GM18502 (cell line): Measurements from ENCODE around the gene DLX4.

Experiments
- ATAC-seq: cut with Tn5 transposase; IDR thresholded peaks from one replicate; pipeline ENCODE4 v1.9.1; 2021; ENCODE audit warnings: mild to moderate bottlenecking; ENCODE audit not compliant: unreplicated experiment, poor library complexity

DLX4 gene

DNA sequence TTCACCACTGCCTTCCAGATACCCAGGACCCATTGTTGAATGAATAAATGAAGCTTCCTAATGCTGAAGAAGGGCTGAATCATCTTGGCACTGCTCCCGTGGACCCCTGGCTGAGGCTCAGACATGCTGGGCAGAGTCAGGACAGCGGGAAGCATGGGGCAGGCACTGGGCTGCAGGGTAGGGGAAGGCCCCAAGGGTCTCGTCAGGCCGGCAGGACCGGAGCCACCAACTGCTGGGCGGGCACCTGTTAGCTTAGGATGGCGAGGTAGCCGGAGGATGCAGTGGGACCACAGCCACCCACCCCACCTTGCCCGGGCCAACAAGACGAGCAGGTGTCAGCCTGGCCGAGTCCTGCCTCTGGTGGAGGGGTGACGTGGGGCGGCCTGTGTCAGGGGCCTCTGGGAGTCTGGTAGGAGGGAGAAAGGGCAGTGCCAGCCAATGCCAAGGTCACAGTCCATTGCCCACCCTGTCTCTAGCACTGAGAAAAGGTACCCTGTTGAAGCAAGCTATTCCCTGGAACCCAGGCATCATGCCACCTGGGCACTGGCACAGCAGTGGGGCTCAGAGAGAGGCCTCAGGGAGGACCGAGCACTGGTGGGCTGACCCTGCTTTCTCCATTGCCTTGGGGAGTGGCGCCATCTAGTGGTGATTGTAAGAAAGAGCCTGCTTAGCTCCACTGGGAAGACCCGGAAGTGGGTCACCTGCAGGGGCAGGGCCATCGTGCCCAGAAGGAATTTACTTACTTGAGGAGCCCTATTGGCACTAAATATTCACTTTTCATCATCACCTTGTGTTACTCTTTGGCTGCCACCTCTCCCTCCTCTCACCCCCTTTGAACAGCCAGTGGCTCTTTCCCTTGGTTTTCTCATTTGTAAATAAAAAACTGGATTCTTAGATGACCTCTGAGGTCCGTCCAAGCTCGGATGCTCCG lies 29.0 kb downstream of the DLX4 start:
- ATAC-seq: no peak

DNA sequence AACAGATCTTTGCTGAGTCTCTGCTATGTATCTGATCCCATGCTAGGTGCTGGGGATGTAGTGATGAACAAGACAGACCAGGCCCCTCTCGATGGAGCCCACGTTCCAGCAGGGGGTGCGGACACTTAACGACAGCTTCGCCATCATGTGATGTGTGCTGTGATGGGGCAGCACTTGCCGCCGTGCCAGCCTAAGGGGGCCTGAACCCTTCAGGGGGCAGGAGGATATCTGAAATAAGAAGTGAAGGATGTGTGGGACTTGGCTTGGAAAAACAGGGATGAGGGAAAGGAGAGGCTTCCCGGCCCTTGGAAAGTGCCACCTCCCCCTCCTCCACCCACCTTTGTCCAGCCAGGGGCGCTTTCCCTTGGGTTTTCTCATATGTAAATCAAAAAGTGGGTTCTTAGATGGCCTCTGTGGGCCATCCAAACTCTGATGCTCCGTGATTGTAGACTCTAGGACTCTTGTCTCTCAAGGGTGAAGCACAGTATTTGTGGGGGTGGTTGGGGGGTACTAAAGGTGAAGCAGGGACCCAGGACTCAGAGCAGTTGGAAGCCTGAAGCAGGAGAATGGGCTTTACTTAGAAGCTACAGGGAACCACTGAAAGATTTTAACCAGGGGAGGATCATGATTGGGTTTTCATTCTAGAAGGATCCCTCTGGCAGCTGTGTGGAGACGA lies 30.0 kb downstream of the DLX4 start:
- no peak for ATAC-seq

DNA sequence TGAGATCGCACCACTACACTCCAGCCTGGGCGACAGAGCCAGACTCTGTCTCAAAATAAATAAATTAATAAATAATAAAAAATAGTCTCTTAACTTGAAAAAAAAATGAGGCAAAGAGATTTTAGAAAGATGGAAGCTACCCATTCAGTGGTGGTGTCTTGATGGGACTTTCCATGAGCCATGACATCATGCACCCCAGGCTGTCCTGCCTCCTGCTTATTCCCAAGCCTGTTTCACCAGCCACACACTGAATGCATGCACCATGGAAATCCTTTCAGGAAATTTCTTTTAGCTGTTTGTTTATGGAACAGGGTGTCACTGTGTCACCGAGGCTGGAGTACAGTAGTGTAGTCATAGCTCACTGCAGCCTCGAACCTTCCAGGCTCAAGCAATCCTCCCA lies 34.9 kb downstream of the DLX4 start:
- no peak for ATAC-seq

DNA sequence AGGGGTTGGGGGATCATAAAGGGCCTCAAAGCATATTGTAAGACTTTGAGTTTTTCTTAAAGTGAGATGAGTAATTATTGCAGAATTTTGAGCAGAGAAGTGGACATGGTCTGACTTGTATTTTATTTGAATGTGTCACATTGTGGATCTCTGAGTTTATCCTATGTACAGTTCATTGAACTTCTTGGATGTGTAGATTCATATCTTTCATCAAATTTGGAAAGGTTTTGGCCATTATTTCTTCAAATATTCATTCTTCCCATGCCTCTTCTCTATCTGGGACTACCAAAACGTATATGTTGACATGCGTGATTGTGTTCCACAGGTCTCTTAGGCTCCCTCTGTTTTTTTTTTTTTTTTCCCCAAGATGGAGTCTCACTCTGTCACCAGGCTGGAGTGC lies 40.3 kb downstream of the DLX4 start:
- no peak for ATAC-seq

DNA sequence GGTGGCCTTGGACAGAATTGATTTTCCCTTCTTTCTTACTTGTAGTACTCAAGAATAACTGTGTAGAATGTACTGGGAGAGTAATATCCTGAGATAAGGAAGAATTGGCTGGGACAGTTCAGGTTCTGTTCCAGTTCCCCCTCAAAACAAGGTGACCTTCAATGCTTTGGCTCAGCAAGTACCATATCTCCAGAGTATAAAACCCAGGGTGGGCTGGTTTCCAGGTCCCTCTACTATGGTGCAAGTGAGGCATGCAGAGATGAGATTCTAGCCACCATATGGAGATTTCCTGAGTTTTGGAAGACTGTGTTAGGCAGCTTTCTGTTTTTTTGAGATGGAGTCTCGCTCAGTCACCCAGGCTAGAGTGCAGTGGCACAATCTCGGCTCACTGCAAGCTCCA lies 44.1 kb downstream of the DLX4 start:
- ATAC-seq: no peak

DNA sequence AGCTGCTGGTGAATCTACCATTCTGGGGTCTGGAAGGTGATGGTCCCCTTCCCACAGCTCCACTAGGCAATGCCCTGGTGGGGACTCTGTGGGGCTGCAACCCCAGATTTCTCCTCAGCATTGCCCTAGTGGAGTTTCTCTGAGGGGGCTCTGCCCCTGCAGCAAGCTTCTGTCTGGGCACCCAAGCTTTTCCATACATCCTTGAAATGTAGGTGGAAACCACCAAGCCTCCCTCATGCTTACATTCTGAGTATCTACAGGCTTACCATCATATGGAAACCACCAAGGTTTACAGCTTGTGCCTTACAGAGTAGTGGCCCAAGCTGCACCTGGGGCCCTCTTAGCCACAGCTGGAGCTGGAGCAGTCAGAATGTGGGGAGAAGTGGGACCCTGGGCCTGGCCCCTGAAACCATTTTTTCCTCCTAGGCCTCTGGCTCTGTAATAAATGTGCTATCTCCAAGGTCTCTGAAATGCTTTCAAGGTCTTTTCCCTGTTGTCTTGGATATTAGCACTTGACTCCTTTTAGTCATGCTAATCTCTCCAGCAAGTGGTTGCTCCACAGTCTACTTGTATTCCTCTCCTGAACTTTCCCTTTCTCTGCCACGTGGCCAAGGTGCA lies 45.6 kb downstream of the DLX4 start:
- ATAC-seq: no peak

DNA sequence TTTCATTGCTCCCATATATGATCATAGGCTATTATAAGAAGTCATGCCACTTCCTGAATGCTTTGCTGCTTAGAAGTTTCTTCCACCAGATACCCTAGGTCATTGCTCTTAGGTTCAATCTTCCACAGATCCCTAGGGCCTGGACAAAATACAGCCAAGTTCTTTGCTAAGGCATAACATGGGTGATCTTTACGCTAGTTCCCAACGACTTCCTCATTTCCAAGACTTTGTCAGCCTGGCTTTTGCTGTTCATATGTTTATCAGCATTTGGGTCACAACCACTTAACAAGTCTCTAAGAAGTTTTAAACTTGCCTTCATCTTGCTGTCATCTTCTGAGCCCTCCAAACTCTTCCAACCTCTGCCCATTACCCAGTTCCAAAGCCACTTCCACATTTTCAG lies 46.2 kb downstream of the DLX4 start:
- no peak for ATAC-seq

DNA sequence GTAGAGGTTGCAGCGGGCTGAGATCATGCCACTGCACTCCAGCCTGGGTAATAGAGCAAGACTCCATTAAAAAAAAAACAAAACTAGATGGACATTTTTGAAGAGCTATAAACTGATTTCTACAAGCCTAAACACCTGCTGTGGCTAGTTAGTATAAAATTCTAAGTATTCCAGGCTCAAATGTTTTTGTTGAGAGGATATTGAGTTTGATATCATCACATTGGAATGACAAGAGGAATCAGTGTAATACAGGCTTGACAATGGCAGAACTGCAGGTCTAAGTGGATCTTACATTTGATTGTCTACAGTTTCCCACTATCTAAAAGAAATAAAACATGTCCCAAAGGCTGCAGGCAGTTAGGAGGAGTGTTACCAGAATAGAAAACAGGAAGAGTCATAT lies 49.9 kb downstream of the DLX4 start:
- ATAC-seq: no peak

DNA sequence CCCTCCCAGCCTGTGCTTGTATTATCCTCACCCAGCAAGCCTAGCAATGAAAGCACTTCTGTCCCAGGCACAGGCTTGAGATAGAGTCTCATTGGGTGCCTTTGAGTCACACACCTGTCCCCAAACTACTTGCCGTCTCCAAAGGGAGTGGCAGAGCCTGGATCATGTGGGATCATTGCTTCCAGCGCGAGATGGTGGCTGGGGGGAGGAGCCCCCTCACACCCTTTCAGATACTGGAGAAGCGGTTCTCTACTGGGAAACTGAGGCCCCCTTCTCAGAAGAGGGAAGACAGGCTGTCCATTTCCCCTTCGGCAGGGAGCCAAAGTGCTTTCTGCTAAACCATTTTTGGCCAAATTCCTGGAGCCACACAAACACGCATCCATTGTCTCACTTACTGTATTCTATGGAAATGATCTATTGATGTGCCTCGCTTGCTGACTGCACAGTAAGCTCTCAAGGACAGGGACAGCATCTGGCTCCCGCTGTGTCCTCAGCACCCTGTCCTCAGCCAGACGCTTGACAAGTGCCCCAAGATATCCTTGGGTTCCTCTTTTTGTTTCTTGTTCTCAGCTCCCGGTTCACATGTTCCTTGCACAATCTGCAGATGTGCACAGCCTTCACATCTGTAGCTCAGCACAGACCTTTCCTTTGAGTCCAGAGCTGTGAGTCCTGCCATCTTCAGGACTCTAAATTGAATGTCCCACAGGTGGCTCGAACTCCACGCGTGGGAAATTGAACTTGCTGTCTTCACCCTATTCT lies 52.0 kb downstream of the DLX4 start:
- ATAC-seq: no peak

DNA sequence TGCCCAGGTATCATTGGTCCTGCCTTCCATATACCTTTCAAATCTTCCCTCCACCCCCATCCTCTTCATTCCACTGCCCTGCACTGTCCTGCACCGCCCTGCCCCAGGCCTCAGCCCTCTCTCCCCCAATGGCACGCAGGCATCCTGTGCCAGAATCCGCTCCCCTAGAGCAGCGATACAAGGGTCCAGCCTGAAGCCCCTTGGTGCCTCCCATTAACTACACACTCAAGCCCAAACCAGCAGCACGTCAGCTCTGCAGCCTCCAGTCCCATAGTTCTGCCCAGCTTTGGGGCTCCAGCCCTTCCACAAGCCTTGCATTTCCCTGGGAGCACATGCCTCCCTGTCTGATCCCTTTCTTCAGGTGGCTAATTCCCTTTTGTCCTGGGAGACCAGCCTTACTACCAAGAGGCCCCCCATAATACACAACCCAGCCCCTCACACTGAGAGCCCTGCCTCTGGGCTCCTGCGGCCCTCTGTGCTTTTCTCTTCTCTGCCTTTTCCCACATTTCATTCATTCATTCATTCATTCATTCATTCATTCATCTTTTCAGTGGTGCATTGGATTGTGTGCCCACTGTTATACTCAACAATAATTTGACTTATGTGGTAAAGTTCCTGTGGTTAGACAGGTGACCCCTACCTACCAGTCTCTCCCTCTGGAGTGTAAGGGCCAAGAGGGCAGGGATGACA lies 52.8 kb downstream of the DLX4 start:
- ATAC-seq: no peak

DNA sequence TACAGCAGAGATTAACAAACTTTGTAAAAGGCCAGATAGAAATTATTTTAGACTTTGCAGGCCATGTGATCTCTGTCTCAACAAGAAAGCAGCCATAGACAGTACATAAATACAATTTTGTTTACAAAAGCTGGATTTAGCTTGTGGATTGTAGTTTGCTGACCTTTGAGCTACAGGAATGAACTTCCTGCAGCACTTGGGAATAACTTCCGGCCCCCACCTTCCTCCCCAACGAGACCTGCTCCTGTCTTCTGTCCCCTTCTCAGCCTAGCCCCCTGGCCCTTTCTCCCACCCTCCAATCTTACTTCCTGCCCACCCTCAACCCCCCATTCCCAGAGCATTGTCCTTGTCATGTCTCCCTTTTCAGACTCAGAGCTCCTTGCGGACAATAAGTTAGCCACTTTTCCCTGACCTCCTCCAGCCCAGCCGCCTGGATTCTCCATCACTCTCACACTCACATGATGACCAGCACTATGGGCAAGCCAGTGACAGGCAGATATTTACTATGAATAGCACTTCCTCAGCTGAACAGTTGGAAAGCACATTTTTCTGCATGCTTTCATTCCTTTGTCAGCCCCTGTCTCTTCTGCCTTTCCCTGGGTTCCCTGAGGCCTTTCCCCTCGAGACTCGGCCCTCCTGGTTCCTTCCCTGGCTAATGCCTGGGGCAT lies 53.6 kb downstream of the DLX4 start:
- ATAC-seq: no peak

DNA sequence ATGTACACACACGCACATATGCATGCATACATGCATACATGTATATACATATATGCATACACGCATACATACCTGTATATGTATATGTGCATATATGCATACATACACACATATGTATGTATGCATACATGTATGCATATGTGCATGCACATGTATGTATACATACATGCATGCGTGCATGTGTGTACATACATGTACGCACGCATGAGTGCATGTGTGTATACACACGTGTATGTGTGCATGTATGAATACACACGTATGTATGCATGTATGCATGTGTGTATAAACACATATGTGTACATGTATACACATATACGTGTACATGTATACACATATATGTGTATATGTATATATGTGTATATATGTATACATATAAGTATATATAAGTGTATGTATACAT lies 54.5 kb downstream of the DLX4 start:
- ATAC-seq: no peak
